K562 treated with DMSO at 1 percent for 24 hours (cell line): ENCODE measurements around the gene CYP2C19. TPM values are rescaled to one million over a fixed set of nuclear protein-coding genes. Genes with fewer than 3 reads are reported as not detected.

Source experiments
- total RNA-seq: library from RNA; unstranded; fragments of 300-600 nt; gene quantifications from 2 replicates; pipeline ENCODE4 v1.2.3, GENCODE V29; 2022; ENCODE audit warnings: low read depth; ENCODE audit not compliant: insufficient read depth

CYP2C19 gene
- not detected in 2 replicates for total RNA-seq

GRCh38 chr10:94762393-94762792 is at the start of gene CYP2C19:
TSS of gene CYP2C19 (plus strand) at chr10:94762681. CDS start at chr10:94762706, 25 bp downstream.

Other genes starting within 250 kb of the CYP2C19 start
- gene HELLS, start 216.9 kb upstream of the CYP2C19 start, total RNA-seq: 11.6 and 21.9 TPM in 2 replicates
- not detected in 2 replicates for gene CYP2C18, start 79.0 kb upstream of the CYP2C19 start, total RNA-seq
- gene CYP2C9, start 176.0 kb downstream of the CYP2C19 start, total RNA-seq: not detected in 2 replicates